ENCODE data around the gene CUL4B. TPM values are rescaled to one million over a fixed set of nuclear protein-coding genes. Genes with fewer than 3 reads are reported as not detected.

CUL4B gene
- 19.1 to 53.3 TPM (median 51.6 TPM) in 5 replicates for total RNA-seq (2022; extraction: Qiagen RNA extraction; ENCODE audit: low read depth)

GRCh38 chrX:120560842-120561633, at the start of gene CUL4B:
Gene CUL4B, minus strand, starts transcription at chrX:120560962. Its CDS starts 324 bp downstream, at chrX:120560638.

GRCh38 chrX:120603707-120604360, 43.1 kb upstream of the CUL4B start, which contains the start of gene MCTS1:
Gene MCTS1, plus strand, starts transcription at chrX:120604101. Its CDS starts 136 bp downstream, at chrX:120604237.

Other genes with a start within 250 kb of the CUL4B start
- 0.06 to 0.14 TPM (median 0.08 TPM) in 5 replicates for gene TMEM255A, start 249.5 kb downstream of the CUL4B start, total RNA-seq (2022; extraction: Qiagen RNA extraction; ENCODE audit: low read depth)
- gene ATP1B4, start 198.9 kb downstream of the CUL4B start, total RNA-seq (2022; extraction: Qiagen RNA extraction; ENCODE audit: low read depth): not detected in 5 replicates
- 68.8 to 107 TPM (median 98.6 TPM) in 5 replicates for gene LAMP2, start 91.7 kb downstream of the CUL4B start, total RNA-seq (2022; extraction: Qiagen RNA extraction; ENCODE audit: low read depth)
- 64.5 to 101 TPM (median 95.4 TPM) in 5 replicates for gene MCTS1, start 43.1 kb upstream of the CUL4B start, total RNA-seq (2022; extraction: Qiagen RNA extraction; ENCODE audit: low read depth)
- 20.0 to 41.9 TPM (median 35.1 TPM) in 5 replicates for gene C1GALT1C1, start 69.1 kb upstream of the CUL4B start, total RNA-seq (2022; extraction: Qiagen RNA extraction; ENCODE audit: low read depth)

All from A549 treated with RU486 at 1 μM for 4 hours (cell line).